Amniotic epithelial cell (primary cell): ENCODE results near the gene COL19A1.

Experiments used
- DNase-seq: peaks from one replicate; pipeline ENCODE4 v3.0.0-alpha.2; 2010; ENCODE audit warnings: low read depth

Gene COL19A1

DNA sequence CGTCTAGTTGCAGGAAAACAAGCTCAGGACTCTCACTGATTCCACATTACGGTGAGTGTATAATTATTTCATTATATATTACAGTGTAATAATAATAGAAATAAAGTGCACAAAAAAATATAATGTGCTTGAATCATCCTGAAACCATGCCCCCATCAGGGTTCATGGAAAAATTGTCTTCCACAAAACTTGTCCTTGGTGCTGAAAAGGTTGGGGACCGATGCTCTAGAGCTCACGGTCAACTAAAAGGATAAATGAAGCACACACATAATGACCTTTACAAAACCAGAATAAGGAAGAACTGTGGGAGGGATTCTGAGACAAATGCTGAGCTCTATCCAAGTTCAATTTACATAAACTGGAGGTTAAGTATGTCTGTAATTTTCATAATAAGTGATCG, 194.3 kb downstream of the COL19A1 start:
- no peak for DNase-seq

DNA sequence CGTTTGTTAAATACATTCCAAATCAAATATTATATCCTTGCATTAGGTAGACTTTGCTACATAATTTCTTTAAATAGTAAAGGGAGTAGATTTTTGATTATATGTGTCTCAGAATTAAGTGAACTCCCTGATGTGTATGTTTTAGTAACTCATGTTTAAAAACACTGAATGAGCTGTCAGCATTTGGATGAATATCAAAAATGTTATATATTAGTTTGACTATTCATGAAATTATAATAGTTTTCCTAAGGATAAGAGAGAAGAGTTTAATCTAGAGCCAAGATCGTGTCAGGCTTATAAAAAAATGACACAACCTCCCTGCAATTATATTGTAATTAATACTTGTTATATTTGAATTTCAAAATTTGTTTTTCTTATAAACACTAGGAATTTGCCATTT, 195.2 kb downstream of the COL19A1 start:
- DNase-seq = no peak

DNA sequence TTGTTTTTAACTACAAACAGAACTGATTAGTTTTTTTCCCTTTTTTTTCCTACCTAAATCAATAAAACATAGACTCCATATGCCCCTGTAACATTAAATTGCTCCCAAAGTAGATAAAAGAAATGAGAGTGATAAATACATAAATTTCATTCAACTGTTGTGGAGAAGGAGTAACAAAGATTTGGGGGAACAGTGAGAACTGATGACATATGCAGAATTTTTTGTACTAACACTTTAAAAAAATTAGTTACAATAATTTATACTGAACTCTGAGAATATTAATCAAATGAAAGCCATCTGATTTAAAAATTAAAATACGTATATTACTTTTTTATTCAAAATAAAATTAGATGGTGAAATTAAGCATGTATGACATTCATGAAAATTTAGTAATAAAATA, 195.7 kb downstream of the COL19A1 start:
- no peak for DNase-seq

DNA sequence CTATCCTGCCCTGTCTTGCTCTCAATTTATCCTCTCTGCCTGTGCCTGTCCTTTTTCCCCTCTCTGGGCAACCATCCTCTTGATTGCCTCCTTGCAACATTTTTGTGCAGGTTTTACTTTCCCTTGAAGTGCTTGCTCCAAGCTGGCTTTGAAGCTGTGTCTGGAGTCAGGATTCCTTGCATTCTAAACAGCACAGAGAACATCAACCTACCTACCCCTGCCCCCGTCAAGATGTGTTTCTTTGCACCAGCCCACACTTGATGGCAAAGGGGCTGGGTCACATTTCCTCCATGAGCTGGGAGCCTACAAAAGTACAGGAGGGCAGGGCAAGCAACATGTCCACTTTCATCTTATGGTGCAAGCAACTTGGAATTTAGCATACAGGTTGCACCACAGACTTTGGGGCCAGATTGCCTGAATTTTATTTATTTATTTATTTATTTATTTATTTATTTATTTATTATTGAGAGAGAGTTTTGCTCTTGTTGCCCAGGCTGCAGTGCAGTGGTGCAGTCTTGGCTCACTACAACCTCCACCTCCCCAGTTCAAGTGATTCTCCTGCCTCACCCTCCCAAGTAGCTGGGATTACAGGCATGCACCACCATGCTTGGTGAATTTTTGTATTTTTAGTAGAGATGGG, 206.3 kb downstream of the COL19A1 start:
- no peak for DNase-seq

DNA sequence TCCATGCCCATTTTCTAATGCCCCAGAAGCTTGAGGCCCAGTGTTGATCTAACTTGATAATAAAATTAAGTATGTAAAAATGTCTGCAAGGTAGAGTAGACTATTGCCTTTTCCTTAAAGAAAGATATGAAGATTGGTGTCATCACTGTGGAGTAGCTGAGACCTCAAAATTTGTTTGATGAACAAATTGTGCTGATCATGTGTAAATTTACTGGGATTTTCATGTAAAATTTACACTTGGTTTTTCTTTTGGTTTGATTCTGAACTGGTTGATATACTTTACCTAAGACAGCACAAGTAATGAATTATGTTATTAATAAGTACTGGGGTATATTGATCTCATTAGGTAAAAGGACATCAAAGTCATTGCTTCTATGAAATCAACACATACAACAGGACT, 207.3 kb downstream of the COL19A1 start:
- no peak for DNase-seq

DNA sequence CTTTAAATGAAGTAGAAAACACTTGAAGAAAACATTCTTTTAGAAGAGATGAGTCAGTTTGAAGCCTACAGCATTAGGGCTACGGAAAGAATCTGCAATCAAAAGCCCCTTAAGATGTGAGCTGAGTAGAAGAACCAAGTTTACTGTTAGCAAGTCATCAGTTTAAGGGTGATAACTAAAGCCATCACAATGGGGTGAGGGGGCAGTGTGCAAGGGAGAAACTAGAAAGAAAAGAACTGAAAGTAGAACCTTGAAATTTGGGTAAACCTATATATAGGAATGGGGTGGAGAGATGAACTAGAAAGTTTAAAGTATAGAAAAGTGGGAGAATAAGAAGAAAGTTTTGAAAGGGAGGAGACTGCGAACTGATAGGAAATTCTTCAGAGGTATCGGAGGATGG, 212.9 kb downstream of the COL19A1 start:
- DNase-seq = no peak

DNA sequence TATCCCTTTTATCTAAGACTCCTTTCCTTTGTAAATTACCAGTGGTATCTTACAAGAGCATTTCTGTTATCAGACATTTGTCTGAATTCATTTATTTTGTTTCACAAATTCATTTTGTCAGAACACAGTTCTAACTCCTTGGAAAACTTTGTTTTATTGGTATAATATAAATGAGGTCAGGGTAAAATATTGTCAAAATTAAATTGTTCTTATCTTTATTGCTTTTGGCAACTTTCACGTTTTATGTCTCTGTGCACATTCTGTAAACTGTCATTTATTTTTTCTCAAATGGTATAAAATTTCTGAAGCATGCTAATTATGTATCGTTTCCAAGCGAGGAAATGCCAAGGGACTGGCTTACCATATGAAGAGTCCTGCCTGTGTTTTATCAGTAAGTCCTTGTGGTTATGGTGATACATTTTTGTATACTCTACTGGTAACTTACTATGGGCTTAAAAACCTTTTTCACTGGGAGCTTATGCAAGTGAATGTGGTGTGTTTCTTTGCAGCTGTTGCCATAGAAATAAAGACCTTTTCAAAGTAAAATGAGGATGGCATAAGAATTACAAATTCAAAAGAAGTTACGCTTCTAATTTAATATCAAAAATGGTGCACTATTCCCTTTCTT, 214.2 kb downstream of the COL19A1 start:
- DNase-seq = no peak

DNA sequence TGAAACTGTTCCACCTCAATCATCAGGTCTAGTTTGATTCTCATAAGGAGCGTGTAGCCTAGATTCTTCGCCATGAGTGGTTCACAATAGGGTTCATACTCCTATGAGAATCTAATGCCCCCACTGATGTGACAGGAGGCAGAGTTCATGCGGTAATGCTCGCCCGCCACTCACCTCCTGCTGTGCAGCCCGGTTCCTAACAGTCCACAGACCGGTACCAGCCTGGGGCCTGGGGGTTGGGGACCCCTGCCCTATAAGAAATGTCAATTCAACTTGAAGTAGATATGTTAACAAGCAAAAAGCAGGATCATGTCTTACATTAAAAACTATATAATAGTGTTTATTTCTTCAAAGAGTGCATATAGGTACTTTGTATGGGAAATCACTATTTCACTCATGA, 216.5 kb downstream of the COL19A1 start:
- no peak for DNase-seq

DNA sequence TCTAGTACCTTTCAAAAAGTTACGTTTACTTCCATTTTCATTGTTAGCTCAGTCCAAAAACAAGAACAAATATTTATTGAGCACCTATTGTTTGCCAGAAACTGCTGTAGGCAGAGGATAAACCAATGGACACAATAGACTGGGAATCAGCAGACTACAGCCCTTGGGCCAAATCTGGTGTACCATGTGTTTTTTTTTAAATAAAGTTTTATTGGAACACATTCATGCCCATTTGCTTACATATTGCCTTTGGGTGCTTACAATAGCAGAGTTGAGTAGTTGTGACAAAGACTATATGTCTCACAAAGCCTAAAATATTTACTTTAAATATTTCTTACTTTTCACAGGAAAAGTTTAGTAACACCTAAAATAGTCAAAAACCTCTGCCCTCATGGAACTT, 220.4 kb downstream of the COL19A1 start:
- DNase-seq = no peak

DNA sequence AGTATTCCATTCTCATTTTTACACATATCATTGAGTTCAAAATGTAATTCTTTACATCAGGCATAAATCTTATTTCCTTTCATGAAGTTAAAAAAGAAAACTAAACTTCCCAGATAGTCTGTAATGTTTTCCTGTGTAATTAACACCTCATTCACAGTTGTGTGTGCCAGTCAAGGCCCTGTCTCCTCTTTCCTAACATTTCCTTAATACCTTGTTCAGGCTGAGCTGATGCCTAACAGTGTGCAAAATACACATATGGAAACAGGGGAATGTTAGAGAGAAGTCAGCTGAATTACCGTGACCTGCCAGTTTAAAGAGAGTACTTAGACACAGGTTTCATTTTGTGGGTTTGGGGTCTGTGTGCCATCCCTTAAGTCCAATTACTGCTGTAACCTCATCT, 227.8 kb downstream of the COL19A1 start:
- no peak for DNase-seq

DNA sequence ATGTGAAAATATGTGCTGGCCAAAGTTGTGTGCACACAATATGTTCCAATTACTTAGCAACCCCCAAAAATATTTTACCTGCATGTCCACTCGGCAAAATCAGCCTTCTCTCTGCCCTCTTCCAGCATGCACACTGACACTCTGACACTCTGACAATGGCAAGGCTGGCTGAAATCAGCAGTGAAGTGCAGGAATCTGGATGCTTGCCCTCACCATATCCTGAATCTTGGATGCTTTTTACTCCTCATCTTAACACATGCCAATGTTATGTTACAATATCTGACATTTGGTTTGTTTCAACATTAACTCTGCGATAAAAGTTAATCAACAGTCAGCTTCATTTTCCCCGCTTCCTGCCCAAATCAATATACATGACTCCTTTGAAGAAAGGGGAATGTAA, 233.4 kb downstream of the COL19A1 start:
- no peak for DNase-seq

DNA sequence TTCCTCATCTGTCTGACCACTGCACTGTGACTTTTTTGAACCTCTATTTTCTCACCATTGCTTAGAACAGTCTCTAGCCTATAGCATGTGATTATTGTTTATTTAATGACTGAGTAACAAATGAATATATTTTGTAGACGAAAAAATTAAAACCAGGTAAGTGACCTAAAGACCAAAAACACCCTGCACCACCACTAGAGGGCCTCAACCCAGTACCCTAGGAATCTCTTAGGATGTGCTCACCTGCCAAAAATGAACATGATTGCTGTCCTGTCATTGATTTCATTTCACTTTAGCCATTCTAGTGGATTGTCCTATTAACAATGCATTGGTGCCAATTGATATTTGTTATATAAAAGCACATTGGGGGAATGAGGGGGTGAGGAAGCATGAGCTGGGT, 237.4 kb downstream of the COL19A1 start:
- no peak for DNase-seq

DNA sequence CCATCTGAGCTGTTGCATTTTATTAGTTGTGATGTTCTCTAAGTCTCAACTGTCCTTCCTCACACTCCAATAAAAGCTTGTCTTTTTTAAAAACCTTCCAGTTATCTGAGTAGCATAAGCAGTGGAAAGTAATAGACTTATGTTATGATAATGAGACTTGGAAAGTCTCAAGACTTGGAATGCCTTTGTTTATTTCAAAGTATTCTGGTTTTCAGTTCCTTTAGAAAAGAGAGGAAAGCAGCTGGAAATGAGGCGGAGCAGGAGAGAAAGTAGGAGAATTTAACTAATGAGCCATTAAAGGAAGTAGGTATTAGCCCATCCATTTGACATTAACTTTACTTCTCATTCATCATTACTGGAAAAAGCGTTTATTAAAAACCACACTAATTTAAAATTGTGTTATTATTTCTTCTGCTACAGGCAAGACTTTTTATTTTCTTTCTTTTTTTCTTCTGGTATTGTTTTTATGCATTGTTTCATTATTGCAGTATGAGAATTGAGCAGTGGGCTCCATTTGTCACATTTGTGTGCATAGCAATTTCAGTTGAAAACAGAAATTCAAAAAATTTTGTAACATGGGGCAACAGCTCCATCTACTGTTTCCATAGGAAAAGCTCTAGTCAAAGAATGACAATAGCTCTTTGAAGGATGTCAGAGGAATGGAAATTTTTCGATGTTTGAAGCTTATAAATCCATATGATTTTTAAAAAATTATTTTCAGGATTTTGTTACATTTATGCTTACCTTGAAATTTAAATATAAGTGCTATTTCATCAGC, 241.7 kb downstream of the COL19A1 start:
- peak; percentile 34 for DNase-seq

DNA sequence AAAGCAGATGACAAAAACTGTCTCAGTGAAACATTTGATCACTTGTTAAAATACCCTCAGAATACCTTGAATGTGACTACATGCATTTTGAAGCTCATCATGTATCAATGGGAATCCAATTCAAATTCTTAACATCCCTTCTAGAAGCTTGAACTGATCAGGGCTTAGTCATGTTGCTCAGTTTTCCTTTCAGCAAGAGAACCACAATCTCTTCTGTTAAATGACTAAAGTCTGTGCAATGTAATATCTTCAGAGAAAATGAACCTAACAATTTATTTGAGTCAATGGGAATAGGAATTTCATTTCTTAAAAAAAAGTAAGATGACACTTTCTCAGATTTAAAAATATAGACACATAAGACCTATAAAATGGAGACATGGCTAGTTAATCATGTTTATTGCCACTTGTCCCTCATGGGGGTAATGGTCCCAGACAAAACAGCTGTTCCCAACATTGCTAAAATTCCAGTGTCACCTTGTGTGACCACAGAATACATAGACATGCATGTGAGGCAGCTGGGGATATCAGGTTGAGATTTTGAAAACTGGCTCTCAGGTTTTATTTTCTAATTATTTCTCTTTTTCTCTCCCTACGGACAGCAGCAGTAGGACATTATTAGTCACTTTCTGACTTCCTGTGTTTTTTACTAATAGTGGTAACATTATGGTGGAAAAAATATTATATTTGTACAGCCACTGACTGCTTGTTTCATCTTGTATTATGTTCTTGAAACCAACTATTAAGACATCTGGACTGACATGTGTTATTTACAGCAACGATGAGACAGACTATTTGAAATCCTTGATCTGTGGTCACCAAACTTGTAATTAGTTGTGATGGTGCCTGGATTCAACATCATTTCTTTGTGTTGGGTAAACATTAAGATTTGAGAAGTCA, 244.0 kb downstream of the COL19A1 start:
- no peak for DNase-seq

DNA sequence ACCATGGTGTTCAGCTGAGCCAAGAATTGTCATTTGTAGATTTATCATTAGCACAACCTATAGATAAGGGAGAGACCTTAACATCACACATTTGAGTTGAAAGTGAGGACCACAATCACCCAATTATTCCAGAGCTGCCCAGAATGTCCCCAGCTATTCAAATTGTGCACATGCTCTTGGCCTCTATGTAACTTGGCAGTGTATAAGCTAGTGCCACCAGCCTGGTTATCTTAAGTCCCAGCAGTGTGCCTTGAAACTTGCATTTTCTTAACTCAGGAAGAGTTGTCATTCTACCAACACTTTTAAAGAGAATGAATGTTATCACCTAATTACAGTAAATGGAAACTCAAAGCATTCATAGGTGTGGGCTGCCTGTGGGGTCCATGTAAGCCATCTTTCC, 245.4 kb downstream of the COL19A1 start:
- DNase-seq = no peak

DNA sequence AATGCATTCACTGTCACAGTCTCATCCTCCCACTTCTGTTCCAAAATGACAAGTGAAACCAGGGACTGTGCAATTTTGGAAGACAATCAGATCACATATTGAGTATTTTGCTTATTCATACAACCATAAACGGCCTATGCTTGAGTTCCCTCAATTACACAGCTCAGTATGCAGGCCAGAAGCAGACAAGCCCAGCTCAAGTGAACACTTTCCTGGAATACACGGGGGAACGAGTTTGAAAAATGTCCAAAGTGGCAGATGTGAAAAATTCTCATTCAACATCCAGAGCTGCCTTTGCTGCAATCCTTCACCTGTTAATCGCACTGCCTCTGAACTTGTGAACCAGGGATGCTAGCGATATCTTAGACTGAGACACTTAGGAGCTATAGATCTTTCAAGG, 246.4 kb downstream of the COL19A1 start:
- DNase-seq = no peak

DNA sequence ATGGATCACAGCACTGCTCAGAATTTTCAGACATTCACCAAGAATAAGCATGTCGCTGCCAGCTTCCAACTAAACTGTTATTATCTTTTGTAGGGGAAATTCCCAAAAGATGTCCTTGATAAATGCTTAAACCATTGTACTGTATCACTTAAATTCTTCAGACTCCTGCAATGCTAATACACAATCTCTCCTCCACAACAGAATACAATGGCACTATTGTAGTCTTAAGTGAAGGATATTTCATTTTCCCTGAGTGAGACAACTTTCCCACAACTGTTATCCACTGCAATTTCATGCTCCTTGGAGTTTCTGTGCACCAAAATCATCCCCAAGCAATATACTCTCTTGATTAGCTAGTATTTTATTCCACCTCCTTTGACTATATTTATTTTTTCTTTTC, 246.8 kb downstream of the COL19A1 start:
- no peak for DNase-seq

DNA sequence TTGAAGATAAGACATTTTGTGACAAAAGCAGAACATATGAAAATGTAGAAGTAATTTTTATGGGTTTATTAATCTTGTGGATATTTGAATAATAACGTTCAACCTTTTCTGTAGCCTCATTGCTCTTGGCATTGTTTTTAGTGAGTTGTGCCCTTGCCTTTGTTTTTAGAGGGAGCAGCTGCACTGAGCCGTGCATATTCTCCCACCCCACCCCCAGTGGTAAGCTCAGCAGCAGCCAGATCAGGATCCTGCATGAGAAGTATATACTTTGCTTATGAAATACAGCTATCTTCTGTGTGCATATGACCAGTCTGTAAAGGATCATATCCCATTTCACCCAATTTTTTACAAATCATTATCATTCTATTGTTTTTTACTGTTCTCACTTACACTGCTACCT, 252.3 kb downstream of the COL19A1 start:
- DNase-seq = no peak

DNA sequence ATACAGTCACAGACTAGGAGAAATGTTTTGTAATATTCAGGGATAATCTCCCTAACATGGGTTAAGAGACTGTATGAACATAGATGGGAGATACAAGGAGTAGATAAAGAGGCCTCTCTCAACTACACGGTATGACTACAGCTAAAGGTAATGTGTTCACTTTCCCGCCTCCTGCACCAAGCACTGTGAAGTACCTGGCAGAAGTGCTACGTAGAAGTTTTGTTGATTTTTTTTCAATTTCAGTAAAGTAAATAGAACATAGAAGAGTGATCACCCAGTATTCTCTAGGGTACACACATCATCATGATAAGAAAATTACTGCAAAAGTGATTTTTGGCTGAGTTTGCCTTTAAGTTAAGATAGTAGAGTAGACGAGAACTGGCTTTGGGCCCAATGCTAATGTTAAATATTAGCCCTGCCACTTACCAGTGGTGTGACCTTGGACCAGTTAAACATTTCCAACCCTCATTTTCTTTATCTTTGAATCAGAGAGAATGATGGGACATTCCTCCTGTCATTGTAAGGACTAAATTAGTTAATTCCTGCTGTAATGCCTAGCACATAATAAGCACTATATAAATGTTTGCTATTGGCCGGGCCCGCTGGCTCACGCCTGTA, 253.0 kb downstream of the COL19A1 start:
- no peak for DNase-seq

DNA sequence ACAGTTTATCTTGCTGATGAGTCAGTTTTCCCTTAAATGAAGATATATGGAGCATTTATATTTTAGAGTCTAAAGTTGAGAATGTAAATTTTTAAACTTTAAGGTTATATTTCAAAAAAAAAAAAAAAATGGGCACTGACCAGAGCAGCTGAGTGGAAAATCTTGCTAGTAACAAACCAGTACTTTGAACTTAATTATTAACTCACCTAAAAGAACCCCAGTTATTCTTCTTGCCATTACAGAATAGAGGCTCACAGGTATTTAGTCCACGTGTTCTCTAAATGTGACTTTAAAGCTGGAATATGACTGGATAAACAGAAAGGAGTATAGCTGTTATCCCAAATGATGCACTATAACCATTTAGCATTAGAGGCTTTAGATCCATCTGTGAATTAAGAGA, 258.1 kb downstream of the COL19A1 start:
- DNase-seq = no peak

DNA sequence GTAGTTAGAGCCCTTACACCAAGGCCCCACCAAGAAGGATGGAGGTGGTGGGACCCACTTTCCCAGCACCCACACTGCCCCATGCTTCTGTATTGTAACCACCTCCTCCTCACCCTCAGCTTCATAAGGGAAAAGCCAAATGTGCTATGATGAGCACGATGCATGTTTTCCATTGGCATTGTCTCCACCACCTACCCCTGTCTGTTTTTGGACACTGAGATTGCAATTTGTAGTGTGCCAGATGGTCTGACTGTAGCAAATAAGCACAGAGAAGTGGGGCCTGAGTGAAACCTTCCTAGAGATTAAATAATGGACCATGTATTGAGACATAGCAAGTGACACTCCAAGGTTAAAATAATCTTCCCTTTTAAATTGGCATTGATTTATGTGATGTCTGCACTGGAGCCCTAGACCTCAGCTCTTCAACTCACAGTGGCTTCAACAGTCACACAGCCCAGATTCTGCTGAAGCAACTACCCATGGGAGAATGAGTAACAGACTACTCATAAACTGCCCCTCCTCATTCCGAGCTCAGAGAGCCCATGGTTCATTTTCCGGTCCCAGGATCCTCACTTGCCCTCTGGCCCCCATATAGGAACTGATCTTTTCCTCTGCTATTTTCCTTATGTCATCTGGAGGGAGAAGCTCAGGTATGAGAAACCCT, 258.7 kb downstream of the COL19A1 start:
- DNase-seq = no peak

DNA sequence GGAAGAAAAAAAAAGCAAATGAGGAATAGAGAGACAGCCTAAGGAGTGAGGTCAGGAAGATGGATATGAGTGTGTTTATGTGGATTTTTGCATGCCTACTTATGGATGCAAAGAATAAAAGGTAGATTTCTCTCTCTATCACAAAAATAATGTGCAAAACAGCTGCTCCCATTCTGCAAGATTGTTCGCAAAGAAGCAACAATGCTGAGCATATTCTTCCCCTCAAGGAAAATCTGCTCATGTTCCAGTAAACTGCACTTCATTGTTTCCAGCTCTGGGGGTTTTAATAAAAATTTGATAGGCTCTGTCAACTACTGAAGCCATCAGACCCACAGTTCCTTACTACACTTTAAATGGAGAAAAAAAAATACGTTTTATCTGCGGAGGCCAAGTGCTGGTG, 259.2 kb downstream of the COL19A1 start:
- no peak for DNase-seq
